Endothelial cell of umbilical vein (primary cell): ENCODE data around the gene VIPR2. TPM values are rescaled to one million over a fixed set of nuclear protein-coding genes. Genes with fewer than 3 reads are reported as not detected.

ENCODE experiments used
- BruUV-seq: library from RNA; stranded (reverse); fragments of 400-500 nt; replicated peaks from 2 replicates; lab custom pipeline; 2021; lab: Mats Ljungman, UMichigan
- CTCF ChIA-PET: fragments of 300-600, 350-600 bp; sonication (Branson Sonifier 250); formaldehyde crosslinking; loops from one replicate; lab custom pipeline; 2021; ENCODE audit warnings: antibody characterized with exemption, inconsistent platforms; lab: Charles Lee
- POLR2A ChIA-PET: fragments of 300-600, 350-600 bp; sonication (Branson Sonifier 250); formaldehyde crosslinking; loops from one replicate; lab custom pipeline; 2021; ENCODE audit warnings: antibody characterized with exemption, inconsistent platforms; lab: Charles Lee
- DNase-seq: peaks from one replicate; pipeline ENCODE4 v3.0.0-alpha.2; 2011; ENCODE audit warnings: low read depth, low spot score
- FAIRE-seq: peaks from 2 replicates; lab custom pipeline; 2011; peaks lifted over from hg19 to GRCh38; lab: Jason Lieb, UNC
- H2AFZ ChIP-seq: 2 replicates; pipeline ENCODE4 v1.6.0; 2012; ENCODE audit warnings: low read depth, low read length, control low read depth, inconsistent platforms
- H3K27ac ChIP-seq: 2 replicates; pipeline ENCODE4 v1.5.1; 2011; ENCODE audit warnings: low read depth, mild to moderate bottlenecking, control low read depth, low read length, moderate library complexity; ENCODE audit not compliant: insufficient read depth
- H3K27me3 ChIP-seq, 2 experiments: 2 replicates each; pipeline versions ENCODE4 v1.6.0 to v1.6.1; 2011; ENCODE audit warnings: low read length in 2 of 2, mixed read lengths in 1 of 2; ENCODE audit not compliant: control insufficient read depth in 2 of 2, insufficient read depth in 2 of 2
- H3K36me3 ChIP-seq, 2 experiments: 2 replicates in 1 of 2; 3 replicates in 1 of 2; pipeline ENCODE4 v1.5.1; 2011; ENCODE audit warnings: low read length in 2 of 2, mild to moderate bottlenecking in 1 of 2, moderate library complexity in 1 of 2; ENCODE audit not compliant: control insufficient read depth in 2 of 2, insufficient read depth in 2 of 2; ENCODE audit errors: extremely low read depth in 1 of 2
- H3K4me1 ChIP-seq: 3 replicates; pipeline ENCODE4 v1.5.1; 2011; ENCODE audit warnings: mild to moderate bottlenecking, low read length; ENCODE audit not compliant: control insufficient read depth, insufficient read depth; ENCODE audit errors: extremely low read depth
- H3K4me2 ChIP-seq: 2 replicates; pipeline ENCODE4 v1.6.1; 2011; ENCODE audit warnings: low read length, control low read depth, mixed read lengths; ENCODE audit not compliant: insufficient read depth
- H3K4me3 ChIP-seq, 3 experiments: fragments of 200-600 bp in 1 of 3; sonication (generic), shearing (Covaris generic) in 1 of 3; replicated peaks in 1 of 3; 2 replicates each; pipeline ENCODE4 v1.5.1; 2011 to 2016; ENCODE audit warnings: control low read depth in 3 of 3, low read length in 3 of 3, mild to moderate bottlenecking in 2 of 3, inconsistent platforms in 1 of 3, low read depth in 1 of 3, moderate library complexity in 1 of 3; ENCODE audit not compliant: insufficient read depth in 1 of 3
- H3K79me2 ChIP-seq: 2 replicates; pipeline ENCODE4 v1.6.0; 2012; ENCODE audit warnings: low read length, inconsistent platforms; ENCODE audit not compliant: control insufficient read depth, insufficient read depth
- H3K9ac ChIP-seq: replicated peaks from 2 replicates; pipeline ENCODE3; 2011; ENCODE audit warnings: low read length, control low read depth; ENCODE audit not compliant: insufficient read depth; ENCODE audit errors: extremely low read depth
- H3K9me1 ChIP-seq: replicated peaks from 3 replicates; pipeline ENCODE4 v1.6.0; 2011; ENCODE audit warnings: mild to moderate bottlenecking, low read length; ENCODE audit not compliant: control insufficient read depth, insufficient read depth; ENCODE audit errors: extremely low read depth
- H3K9me3 ChIP-seq: replicated peaks from 2 replicates; pipeline ENCODE4 v1.5.1; 2012; ENCODE audit warnings: low read length, inconsistent platforms; ENCODE audit not compliant: control insufficient read depth, insufficient read depth
- H4K20me1 ChIP-seq: replicated peaks from 2 replicates; pipeline ENCODE3; 2011; ENCODE audit warnings: mild to moderate bottlenecking, low read length; ENCODE audit not compliant: control insufficient read depth, insufficient read depth; ENCODE audit errors: extremely low read depth
- CTCF ChIP-seq, 2 donors: IDR thresholded peaks; 1 replicate in 1 of 2; 2 replicates in 1 of 2; pipeline ENCODE4 v1.5.1; 2011; ENCODE audit warnings: low read length in 2 of 2, mild to moderate bottlenecking in 2 of 2, moderate library complexity in 2 of 2, control low read depth in 1 of 2, inconsistent platforms in 1 of 2, low read depth in 1 of 2; ENCODE audit not compliant: insufficient read depth in 1 of 2; ENCODE audit errors: extremely low read depth in 1 of 2
- EZH2 ChIP-seq: IDR thresholded peaks from 2 replicates; pipeline ENCODE4 v1.6.1; 2012; ENCODE audit warnings: borderline replicate concordance, low read depth, mild to moderate bottlenecking, moderate library complexity, low read length, inconsistent platforms; ENCODE audit not compliant: severe bottlenecking
- FOS ChIP-seq: IDR thresholded peaks from 2 replicates; pipeline ENCODE4 v1.6.1; 2011; ENCODE audit warnings: mild to moderate bottlenecking, low read length, moderate library complexity, borderline replicate concordance; ENCODE audit not compliant: insufficient read depth
- GATA2 ChIP-seq: IDR thresholded peaks from 2 replicates; pipeline ENCODE4 v1.7.0; 2011; ENCODE audit warnings: low read depth, mild to moderate bottlenecking, moderate library complexity, mixed read lengths, low read length; ENCODE audit not compliant: insufficient read length, insufficient read depth
- JUN ChIP-seq: IDR thresholded peaks from 2 replicates; pipeline ENCODE4 v1.6.1; 2011; ENCODE audit warnings: borderline replicate concordance, low read depth; ENCODE audit not compliant: insufficient read length, insufficient read depth
- MAX ChIP-seq: IDR thresholded peaks from 2 replicates; pipeline ENCODE4 v1.6.1; 2011; ENCODE audit not compliant: insufficient read depth, insufficient read length
- MYC ChIP-seq: IDR thresholded peaks from one replicate; pipeline ENCODE4 v1.6.1; 2011; ENCODE audit warnings: mild to moderate bottlenecking, low read depth, low read length
- POLR2A ChIP-seq: IDR thresholded peaks from 2 replicates; pipeline ENCODE4 v1.6.1; 2012; ENCODE audit warnings: low read depth, mild to moderate bottlenecking, control low read depth, low read length
- POLR2AphosphoS5 ChIP-seq: IDR thresholded peaks from 2 replicates; pipeline ENCODE4 v1.6.1; 2012; ENCODE audit warnings: low read depth, mild to moderate bottlenecking, control low read depth, low read length, moderate library complexity; ENCODE audit not compliant: insufficient read depth
- dilution Hi-C: fragments of 300-500 bp; cut with MboI; formaldehyde crosslinking; loops from one replicate; pipeline ENCODE4 v1.15.0; 2019; ENCODE audit warnings: low sequenced_read_pairs; ENCODE audit not compliant: extremely low pct_ligation_motif_present
- intact Hi-C: fragments of 100-400 bp; cut with micrococcal nuclease; formaldehyde crosslinking; loops from one replicate; pipeline ENCODE4 v1.10.0; 2022
- polyA plus RNA-seq, 4 experiments: library from polyadenylated mRNA; depleted of rRNA in 3 of 4; stranded (reverse) in 3 of 4; unstranded in 1 of 4; fragments of >200 nt; gene quantifications; 2 replicates each; pipeline versions ENCODE4 v1.2.1 to v1.2.3, GENCODE V29; 2011 to 2012; ENCODE audit warnings: missing spikeins in 1 of 4
- total RNA-seq: library from RNA; stranded (reverse); gene quantifications from 2 replicates; pipeline ENCODE4 v1.2.3, GENCODE V29; 2021

The VIPR2 gene
- total and polyA plus RNA-seq, 2 donors (not counting 3 experiments of a cell fraction or from before 2014, with no cell fraction given) = not detected

- dilution Hi-C loops = no loop called here
- no peaks in the 10 kb centered on the region for H3K9me3 ChIP-seq
Observed at GRCh38 chr7:159028508-159029401, 115.9 kb downstream of the VIPR2 start.

More at GRCh38 chr7:159028508-159029401, 115.9 kb downstream of the VIPR2 start:
- Histone ChIP-seq H2AFZ (no peak overlapping the region), H3K79me2 (no peaks in the 10 kb centered on the region), H3K9ac (no peak overlapping the region), H3K9me1 (no peaks in the 10 kb centered on the region), H3K4me3 (no peak overlapping the region), H3K36me3 (no peaks in the 10 kb centered on the region), H3K4me1 (peaks cover 3% of the 10 kb centered on the region), H3K4me2 (no peak overlapping the region), H4K20me1 (no peaks in the 10 kb centered on the region), H3K27ac (no peak overlapping the region), H3K27me3 (no peaks in the 10 kb centered on the region)
- DNase-seq (no peak), FAIRE-seq (no peak)
- no TSS peak for BruUV-seq
- POLR2A ChIA-PET = no interaction called here
- intact Hi-C loops = no loop called here
- CTCF ChIA-PET = no interaction called here
- TF ChIP-seq CTCF (IDR thresholded peaks at IDR 0.05; ENCODE audit: extremely low read depth in 1 of 2, insufficient read depth in 1 of 2, low read depth in 1 of 2, low read length in 2 of 2) (no peak), MYC (no peak), JUN (no peak), POLR2AphosphoS5 (no peak), GATA2 (no peak), EZH2 (no peak), POLR2A (no peak), FOS (no peak), MAX (no peak)
